HepG2 (cell line): Measurements from ENCODE around the gene CD44. TPM values are rescaled to one million over a fixed set of nuclear protein-coding genes. Genes with fewer than 3 reads are reported as not detected.

ENCODE experiments used
- ATF4 ChIP-seq, 2 experiments: fragments of 450-650 bp in 1 of 2; sonication (generic) in 1 of 2; formaldehyde crosslinking; IDR thresholded peaks; 2 replicates each; pipeline versions ENCODE4 v1.5.0 to v1.8.0; 2020 to 2022; ENCODE audit warnings: mild to moderate bottlenecking in 1 of 2, missing genetic modification reagents in 1 of 2
- ISX ChIP-seq: sonication (generic); formaldehyde crosslinking; conservative IDR thresholded peaks from 2 replicates; pipeline ENCODE4 v1.5.0; 2020; ENCODE audit warnings: missing genetic modification reagents
- MTF2 ChIP-seq: sonication (generic); formaldehyde crosslinking; IDR thresholded peaks from 2 replicates; pipeline ENCODE4 v1.5.0; 2020; ENCODE audit warnings: missing genetic modification reagents, borderline replicate concordance
- PRDM4 ChIP-seq: sonication (generic); formaldehyde crosslinking; IDR thresholded peaks from 2 replicates; pipeline ENCODE4 v1.9.0; 2021; ENCODE audit warnings: missing genetic modification reagents, borderline replicate concordance
- REL ChIP-seq: sonication (generic); formaldehyde crosslinking; conservative IDR thresholded peaks from 2 replicates; pipeline ENCODE4 v1.8.0; 2022; ENCODE audit warnings: mild to moderate bottlenecking, missing genetic modification reagents, moderate library complexity
- RXRB ChIP-seq: IDR thresholded peaks from 2 replicates; pipeline ENCODE4 v1.6.1; 2016; ENCODE audit warnings: borderline replicate concordance, missing genetic modification reagents, missing compliant biosample characterization
- SETDB1 ChIP-seq: sonication (generic); formaldehyde crosslinking; IDR thresholded peaks from 2 replicates; pipeline ENCODE4 v1.5.1; 2020; ENCODE audit warnings: missing genetic modification reagents, mild to moderate bottlenecking, borderline replicate concordance
- SRSF9 ChIP-seq: fragments of 200-400 bp; formaldehyde crosslinking; IDR thresholded peaks from 2 replicates; pipeline ENCODE4 v1.6.1; 2018; ENCODE audit warnings: borderline replicate concordance, mild to moderate bottlenecking, low read depth, low read length; ENCODE audit not compliant: insufficient read depth, poor library complexity, severe bottlenecking
- TAF15 ChIP-seq: fragments of 200-400 bp; formaldehyde crosslinking; IDR thresholded peaks from one replicate; pipeline ENCODE4 v1.6.1; 2018; ENCODE audit warnings: mild to moderate bottlenecking, low read depth, low read length; ENCODE audit not compliant: poor library complexity, severe bottlenecking
- TGIF2 ChIP-seq: IDR thresholded peaks from 2 replicates; pipeline ENCODE4 v1.6.1; 2016; ENCODE audit warnings: control low read depth, missing compliant biosample characterization
- TSC22D2 ChIP-seq: sonication (generic); formaldehyde crosslinking; IDR thresholded peaks from 2 replicates; pipeline ENCODE4 v1.5.1; 2020; ENCODE audit warnings: missing genetic modification reagents, mild to moderate bottlenecking, borderline replicate concordance
- UBTF ChIP-seq: sonication (generic); formaldehyde crosslinking; IDR thresholded peaks from 2 replicates; pipeline ENCODE4 v1.4.0; 2020; ENCODE audit warnings: mild to moderate bottlenecking, missing genetic modification reagents
- ZBTB21 ChIP-seq: sonication (generic); formaldehyde crosslinking; IDR thresholded peaks from 2 replicates; pipeline ENCODE4 v1.4.0; 2020; ENCODE audit warnings: missing genetic modification reagents
- ZBTB7B ChIP-seq: sonication (generic); formaldehyde crosslinking; IDR thresholded peaks from 2 replicates; pipeline ENCODE4 v1.4.0; 2020; ENCODE audit warnings: missing genetic modification reagents
- ZHX1 ChIP-seq: sonication (generic); formaldehyde crosslinking; IDR thresholded peaks from 2 replicates; pipeline ENCODE4 v1.8.1; 2022; ENCODE audit warnings: low read depth, mild to moderate bottlenecking, missing genetic modification reagents
- ZMYM4 ChIP-seq: sonication (generic); formaldehyde crosslinking; IDR thresholded peaks from 2 replicates; pipeline ENCODE4 v1.8.1; 2023; ENCODE audit warnings: mild to moderate bottlenecking, missing genetic modification reagents
- ZNF121 ChIP-seq: sonication (generic); formaldehyde crosslinking; IDR thresholded peaks from 2 replicates; pipeline ENCODE4 v1.5.0; 2020; ENCODE audit warnings: mild to moderate bottlenecking, missing genetic modification reagents
- ZNF558 ChIP-seq: sonication (generic); formaldehyde crosslinking; IDR thresholded peaks from 2 replicates; pipeline ENCODE4 v1.9.0; 2022; ENCODE audit warnings: mild to moderate bottlenecking, missing genetic modification reagents, borderline replicate concordance
- ZNF709 ChIP-seq: sonication (generic); formaldehyde crosslinking; IDR thresholded peaks from 2 replicates; pipeline ENCODE4 v1.5.0; 2020; ENCODE audit warnings: mild to moderate bottlenecking, missing genetic modification reagents
- ZSCAN20 ChIP-seq: sonication (generic); formaldehyde crosslinking; IDR thresholded peaks from 2 replicates; pipeline ENCODE4 v1.4.0; 2020; ENCODE audit warnings: missing genetic modification reagents, mild to moderate bottlenecking, borderline replicate concordance
- ZSCAN9 ChIP-seq: IDR thresholded peaks from 2 replicates; pipeline ENCODE4 v1.6.1; 2016; ENCODE audit warnings: borderline replicate concordance
- polyA plus RNA-seq, 8 experiments: library from polyadenylated mRNA; depleted of rRNA in 3 of 8; stranded (reverse) in 7 of 8; unstranded in 1 of 8; fragments of >200 nt; fragmentation: Illumina TruSeq in 4 of 8; extraction: Trizol in 4 of 8; gene quantifications; 2 replicates each; pipeline versions ENCODE4 v1.2.1 to v1.2.3, GENCODE V29; 2011 to 2016; ENCODE audit warnings: low read depth in 4 of 8, missing spikeins in 1 of 8, mixed read lengths in 1 of 8; ENCODE audit not compliant: insufficient read depth in 1 of 8
- total RNA-seq, 5 experiments: library from RNA; depleted of rRNA; stranded (reverse); fragments of >200 nt; fragmentation: Illumina TruSeq; extraction: Trizol; gene quantifications; 2 replicates each; pipeline ENCODE4 v1.2.3, GENCODE V29; 2016; ENCODE audit warnings: low read depth in 1 of 5

The CD44 gene
- total and polyA plus RNA-seq, 2 of the 13 experiments (the other 11 are each of a cell fraction or from before 2014, with no cell fraction given) = 0.02 to 0.11 TPM

GRCh38 chr11:35216962-35217678 lies 78.1 kb downstream of the CD44 start (continued):
- TF ChIP-seq UBTF (CRISPR knock-in tag) (no peak), REL (CRISPR knock-in tag) (no peak), ZNF558 (CRISPR knock-in tag) (no peak), ZHX1 (no peak), ZNF121 (peak; percentile 41; the same call in 1 of the 2 replicates), RXRB (CRISPR knock-in tag) (peak; percentile 15; the same call in 1 of the 2 replicates), TGIF2 (CRISPR knock-in tag) (no peak), ZSCAN20 (CRISPR knock-in tag) (no peak), TAF15 (no peak), ATF4 (CRISPR knock-in tag; IDR thresholded peaks at IDR 0.05) (no peak), SRSF9 (no peak), SETDB1 (no peak), PRDM4 (CRISPR knock-in tag) (no peak), MTF2 (CRISPR knock-in tag) (no peak), ZBTB7B (CRISPR knock-in tag) (no peak), ZNF709 (no peak), ISX (CRISPR knock-in tag) (no peak), TSC22D2 (CRISPR knock-in tag) (no peak), ZMYM4 (CRISPR knock-in tag) (no peak), ZBTB21 (CRISPR knock-in tag) (no peak), ZSCAN9 (CRISPR knock-in tag) (no peak)
